ENCODE data around the gene EGFL7.

- TF ChIP-seq, protein P1, sequence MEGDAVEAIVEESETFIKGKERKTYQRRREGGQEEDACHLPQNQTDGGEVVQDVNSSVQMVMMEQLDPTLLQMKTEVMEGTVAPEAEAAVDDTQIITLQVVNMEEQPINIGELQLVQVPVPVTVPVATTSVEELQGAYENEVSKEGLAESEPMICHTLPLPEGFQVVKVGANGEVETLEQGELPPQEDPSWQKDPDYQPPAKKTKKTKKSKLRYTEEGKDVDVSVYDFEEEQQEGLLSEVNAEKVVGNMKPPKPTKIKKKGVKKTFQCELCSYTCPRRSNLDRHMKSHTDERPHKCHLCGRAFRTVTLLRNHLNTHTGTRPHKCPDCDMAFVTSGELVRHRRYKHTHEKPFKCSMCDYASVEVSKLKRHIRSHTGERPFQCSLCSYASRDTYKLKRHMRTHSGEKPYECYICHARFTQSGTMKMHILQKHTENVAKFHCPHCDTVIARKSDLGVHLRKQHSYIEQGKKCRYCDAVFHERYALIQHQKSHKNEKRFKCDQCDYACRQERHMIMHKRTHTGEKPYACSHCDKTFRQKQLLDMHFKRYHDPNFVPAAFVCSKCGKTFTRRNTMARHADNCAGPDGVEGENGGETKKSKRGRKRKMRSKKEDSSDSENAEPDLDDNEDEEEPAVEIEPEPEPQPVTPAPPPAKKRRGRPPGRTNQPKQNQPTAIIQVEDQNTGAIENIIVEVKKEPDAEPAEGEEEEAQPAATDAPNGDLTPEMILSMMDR (conservative IDR thresholded peaks at IDR 0.05) = no peak
- no peak for TF ChIP-seq ZFX (IDR thresholded peaks at IDR 0.05)
Measured at GRCh38 chr9:136681029-136681428, 18.3 kb downstream of the EGFL7 start.
